ENCODE results near the gene RELL2. TPM values are rescaled to one million over a fixed set of nuclear protein-coding genes. Genes with fewer than 3 reads are reported as not detected.
"Not testable (repeated sequence)": the region's sequence is repeated elsewhere in the genome, so short reads cannot be mapped to it uniquely, and the experiment has no call there.

RELL2 gene, protein sequence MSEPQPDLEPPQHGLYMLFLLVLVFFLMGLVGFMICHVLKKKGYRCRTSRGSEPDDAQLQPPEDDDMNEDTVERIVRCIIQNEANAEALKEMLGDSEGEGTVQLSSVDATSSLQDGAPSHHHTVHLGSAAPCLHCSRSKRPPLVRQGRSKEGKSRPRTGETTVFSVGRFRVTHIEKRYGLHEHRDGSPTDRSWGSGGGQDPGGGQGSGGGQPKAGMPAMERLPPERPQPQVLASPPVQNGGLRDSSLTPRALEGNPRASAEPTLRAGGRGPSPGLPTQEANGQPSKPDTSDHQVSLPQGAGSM
- 10.2 TPM for total RNA-seq

DNA sequence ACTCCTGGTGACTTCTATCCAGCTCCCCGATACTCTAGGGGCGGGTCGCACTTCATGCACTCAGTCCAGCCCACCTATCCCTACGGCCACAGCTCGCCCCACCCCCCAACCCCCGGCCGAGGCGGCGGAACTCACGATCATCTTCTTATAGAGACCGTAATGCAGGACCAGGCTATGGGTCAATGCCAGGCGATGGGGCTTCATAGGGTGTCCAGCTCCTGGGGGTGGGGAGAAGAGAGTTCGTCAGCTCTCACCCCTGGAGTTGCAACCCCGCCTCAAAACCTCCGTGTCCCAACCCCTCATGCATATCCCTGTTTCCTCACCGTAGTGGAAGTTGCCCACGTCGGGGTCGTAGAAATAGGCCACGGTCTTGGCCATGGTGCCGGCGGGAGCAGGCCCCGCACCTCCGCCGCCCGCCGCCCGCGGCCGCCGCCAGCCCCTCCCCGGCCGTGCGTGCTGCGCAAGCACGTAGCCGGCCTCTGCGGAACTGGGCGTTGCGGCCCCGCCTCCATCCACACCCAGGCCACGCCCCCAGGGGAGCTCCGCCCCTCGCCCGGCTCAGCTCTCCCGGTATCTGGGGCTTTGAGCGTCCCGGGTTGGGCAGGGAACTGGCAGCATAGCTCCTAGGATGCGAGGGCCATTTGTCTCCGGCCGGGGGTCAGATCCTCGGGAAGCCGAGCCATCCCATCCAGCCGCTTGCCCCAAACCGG is at the start of gene RELL2, which contains the start of gene HDAC3:
Gene RELL2 (plus strand): TSS at position 585 of the 710 bp plus-strand sequence. CDS start 1,229 bp downstream, outside the sequence.
Gene HDAC3 (minus strand): TSS at position 437 of the 710 bp plus-strand sequence. CDS start 59 bp downstream, at position 378.
- DNase-seq (ENCODE audit: low spot score) = peak; percentile 94

DNA sequence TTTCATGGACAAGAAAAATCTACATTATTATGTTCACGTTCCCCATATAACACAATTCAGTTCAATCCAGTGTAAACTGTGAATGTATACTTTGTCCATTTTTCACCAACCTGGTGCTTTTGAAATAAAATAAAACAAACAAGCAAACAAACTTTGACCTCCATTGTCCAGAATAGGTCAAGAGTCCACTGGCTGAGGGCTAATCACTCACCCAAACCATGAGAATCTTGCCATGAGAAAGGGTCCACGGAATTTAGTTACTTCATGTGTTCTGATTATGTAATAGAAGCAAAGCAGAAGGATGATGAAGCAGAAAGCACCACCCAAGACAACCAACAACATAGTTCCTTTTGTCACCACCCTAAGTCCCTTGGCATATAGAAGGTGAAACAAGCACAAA is 46.7 kb upstream of the RELL2 start:
- DNase-seq (ENCODE audit: low spot score) = no peak

DNA sequence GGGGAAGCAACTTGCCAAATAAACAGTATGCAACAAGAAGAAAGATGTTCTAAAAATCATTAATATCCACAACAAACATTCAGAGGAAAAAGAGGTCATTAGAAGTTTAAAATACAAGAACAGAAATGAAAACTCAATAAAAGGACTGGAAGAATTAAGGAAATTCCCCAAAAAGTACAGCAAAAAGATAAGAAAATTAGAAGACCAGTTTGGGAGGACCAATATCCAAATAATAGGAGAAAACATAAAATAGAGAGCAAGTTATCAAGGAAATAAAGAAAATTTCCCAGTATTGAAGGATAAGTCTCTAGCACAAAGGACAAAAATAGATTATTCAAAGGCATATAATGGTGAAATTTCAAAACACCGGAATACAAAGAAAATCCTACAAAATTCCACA is 39.9 kb upstream of the RELL2 start:
- no peak for DNase-seq (ENCODE audit: low spot score)

DNA sequence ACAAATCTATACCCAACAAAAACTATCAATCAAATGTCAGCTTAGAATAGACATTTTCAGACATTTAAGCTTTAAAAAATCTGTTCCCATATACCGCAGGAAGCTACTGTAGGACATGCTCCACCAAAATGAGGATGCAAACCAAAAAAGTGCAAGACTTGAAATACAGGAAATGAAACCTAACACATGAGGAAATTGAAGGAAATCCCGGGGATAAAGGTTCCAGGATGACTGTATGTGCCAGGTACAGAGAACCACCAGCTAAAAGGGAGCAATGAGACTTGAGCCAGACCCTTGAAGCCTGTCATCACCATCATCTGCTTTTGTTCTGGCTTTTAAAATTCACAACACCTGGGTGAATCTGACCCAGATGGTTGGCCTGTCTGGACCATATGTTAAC is 39.4 kb upstream of the RELL2 start:
- no peak for DNase-seq (ENCODE audit: low spot score)

DNA sequence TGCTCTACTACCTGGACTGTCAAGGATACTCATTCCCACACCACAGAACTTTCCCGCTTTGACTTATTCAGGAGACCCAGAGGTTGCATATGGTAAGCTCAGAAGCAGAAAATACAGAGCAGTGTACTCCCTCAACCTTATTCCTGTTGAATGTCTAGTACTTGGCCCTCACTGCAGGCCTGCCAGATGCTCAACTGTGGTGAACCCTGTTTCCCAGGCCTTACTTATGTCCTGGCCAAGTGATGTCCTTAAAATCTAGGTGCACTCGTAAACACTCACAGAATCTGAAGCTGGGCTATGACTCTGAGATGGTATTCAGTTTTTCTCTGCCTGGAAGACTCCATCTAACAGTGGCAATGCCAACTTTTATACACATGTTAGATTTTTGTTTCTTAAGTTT is 39.0 kb upstream of the RELL2 start:
- no peak for DNase-seq (ENCODE audit: low spot score)

DNA sequence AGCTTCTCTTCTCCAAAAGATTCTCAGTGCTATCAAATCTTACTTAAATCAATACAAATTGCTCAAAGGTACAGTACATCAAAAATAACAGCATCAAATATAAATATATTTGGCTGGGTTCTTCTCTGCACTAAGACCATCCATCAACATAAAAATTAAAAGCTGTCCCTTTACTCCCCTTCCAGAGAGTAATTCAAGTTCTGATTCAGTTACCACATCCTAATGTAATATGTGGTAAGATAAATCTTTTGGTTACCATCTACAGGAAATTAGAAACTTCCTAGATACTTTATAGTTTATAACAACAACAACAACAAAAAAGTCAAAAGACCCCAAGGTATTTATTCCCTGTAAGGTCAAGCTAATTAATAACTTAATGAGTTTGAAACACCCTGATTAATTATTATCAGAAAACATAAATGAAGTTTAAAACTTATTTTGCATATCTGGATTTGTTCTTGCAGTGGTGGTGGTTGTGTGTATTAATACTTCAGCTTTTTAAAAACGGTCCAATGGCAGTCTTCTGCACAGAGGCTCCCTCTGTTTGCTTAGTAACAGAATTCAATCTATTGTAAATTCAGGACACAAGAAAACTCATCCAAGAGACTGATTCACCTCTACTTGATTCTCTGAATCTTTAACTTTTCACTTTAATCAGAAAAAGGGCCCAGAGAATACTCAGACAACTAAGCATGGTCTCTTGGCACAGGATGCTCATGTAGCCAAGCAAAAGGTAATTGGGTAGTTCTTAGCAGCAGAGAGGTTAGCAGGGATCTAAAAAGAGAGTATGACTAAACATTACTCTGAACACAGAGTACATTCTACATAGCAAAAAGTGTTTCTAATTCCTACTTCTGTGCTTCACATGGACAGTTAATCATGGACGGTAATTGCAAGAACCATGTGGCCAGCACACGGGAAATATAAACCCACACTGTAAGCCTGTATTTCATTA is 38.1 kb upstream of the RELL2 start:
- DNase-seq (ENCODE audit: low spot score) = no peak

DNA sequence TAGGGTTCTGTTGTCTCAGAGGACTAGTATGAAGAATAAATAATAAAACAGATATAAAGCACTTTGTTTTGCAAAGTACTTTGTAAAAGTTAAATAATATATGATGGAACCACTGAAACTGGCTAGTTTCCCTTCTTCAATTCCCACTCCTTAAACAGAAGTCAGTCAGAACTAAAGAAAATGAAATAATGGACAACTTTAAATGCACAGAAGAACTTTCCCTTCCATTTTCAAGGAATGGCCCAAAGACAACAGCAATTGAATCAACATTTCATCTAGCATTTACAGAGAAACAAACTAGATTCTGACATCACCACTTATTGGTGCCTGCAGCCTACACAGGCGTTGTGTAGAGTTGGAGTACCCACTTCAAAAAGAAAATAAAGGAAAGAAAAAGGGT is 34.2 kb upstream of the RELL2 start:
- DNase-seq (ENCODE audit: low spot score) = no peak

DNA sequence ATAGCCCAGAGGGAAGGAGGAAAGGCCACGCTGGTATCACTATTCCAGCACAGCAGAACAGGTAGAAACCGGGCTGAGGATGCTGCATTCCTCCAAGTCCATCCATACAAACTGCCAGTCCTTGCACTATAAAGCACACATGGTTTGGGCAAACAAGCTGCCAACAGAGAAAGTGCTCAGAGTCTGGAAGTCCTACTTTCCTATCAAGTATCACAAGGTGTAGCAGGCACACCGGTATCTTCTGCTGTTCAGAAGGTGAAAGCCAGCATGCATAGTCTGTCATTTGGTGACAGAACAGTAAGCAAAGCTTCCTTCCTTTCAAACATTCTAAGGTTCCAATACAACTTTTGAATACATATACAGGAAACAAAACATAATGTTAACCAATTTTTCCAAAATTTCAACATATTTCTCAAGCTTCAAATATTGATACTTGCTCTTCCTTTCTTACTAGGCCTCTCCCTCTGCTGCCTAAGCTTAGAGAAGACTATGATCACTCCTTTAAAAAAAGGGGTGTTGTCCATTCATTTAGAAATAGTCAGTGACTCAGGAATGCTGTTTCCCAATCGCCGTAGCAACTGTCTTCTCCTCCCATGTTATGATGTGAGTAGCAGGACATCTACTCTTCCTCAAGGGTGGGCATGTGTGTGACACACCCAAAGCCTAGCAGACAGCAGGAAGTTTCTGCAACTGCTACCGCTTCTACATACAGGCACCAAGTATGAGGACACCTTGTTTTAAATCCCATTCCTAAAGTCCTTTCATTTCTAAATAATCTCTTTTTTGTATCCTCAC is 32.7 kb upstream of the RELL2 start:
- DNase-seq (ENCODE audit: low spot score) = peak; percentile 48

DNA sequence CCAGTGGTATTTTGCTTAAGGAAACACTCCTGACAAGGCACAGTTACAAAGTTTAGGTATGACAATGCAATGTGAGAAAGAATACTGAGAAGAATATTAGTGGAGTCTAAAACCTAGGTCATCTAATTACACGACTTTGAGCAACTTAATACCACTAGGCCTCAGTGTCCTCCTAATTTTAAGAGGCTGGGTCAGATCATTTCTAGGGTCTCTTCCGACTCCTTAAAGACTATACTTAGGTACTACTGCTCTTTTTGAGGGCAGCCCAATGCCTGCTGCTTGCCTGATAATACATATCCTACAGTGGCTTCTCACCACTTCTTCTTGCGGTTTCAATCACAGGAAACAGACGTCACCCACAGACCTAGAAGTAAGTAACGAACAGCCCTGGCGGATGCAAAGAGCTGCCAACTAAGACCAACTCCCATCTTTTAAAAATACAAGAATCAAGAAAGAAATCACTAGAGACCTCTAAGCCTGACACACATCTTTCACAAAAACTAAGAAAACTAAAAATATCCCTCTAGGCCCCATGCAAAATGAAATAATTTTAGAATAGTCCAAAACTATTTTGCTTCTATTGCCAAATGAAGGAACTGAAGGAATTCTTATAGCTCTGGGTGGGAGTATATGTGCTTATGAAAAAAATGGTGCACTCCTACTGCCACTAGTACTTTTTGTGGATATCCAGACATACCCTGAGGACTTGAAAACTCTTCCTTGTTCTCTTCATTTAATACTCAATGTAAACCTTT is 31.1 kb upstream of the RELL2 start:
- peak; percentile 60 for DNase-seq (ENCODE audit: low spot score)

DNA sequence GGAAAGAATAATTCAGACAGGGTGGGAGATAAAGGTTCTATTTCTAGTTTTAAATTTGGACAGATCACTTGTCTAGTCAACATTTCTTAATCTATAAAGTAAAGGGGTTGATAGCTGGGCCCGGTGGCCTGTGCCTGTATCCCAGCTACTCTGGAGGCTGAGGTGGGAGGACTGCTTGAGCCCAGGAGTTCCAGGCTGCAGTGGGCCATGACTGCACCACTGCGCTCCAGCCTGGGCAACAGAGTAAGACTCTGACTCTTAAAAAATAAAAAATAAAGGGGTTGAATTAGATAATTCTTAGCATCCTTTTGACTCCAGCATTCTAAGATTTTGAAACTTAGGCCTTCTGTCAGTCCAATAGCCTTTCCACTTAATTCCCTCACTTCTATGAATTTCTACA is 28.8 kb upstream of the RELL2 start:
- DNase-seq (ENCODE audit: low spot score) = no peak

DNA sequence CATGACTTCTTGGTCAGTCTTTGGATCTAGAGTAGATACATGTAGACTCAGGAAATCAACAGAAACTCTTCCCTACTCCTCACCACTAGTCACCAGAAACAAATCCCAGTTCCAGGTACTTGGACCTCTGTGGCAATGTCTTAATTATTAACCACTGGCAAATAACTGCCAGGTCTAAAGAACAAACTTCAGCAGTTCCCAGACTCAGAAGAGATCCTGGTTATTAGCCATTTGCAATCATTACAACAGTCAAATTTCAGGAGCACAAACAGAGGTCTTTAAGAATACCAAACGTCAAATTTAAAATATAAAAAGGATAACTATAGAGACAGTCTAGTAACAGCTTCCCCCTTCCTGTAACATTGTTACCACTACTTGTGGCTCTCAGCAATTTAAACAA is 28.2 kb upstream of the RELL2 start:
- DNase-seq (ENCODE audit: low spot score) = no peak

DNA sequence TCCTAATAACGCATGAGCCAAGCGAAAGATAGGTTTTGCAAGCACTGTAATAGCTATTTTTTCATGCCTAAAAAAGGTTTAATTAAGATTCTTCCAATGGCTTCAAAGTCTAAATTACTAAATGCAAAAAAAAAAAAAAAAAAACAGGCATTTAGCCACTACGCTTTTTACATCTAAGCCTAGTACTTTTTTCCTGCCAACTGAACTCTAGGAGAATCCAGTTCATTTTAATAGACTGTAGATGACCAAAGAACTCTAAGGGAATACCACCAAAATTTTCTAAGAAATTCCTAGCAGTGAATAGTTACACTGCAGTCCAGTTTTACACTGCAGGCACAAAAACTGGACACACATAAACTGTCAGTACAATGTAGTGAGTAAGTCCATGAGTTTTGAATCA is 27.8 kb upstream of the RELL2 start:
- no peak for DNase-seq (ENCODE audit: low spot score)

DNA sequence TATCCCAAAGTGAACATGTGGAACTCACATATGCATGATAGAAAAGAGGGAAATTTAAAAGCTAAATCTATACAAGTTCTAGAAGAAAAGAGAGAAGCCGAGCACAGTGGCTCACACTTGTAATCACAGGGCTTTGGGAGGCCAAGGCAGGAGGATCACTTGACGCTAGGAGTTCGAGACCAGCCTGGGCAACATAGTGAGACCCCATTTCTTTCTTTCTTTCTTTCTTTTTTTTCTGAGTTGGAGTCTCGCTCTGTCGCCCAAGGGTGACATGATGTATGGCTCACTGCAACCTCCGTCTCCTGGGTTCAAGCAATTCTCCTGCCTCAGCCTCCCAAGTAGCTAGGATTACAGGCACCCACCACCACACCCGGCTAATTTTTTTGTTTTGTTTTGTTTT is 26.9 kb upstream of the RELL2 start:
- DNase-seq (ENCODE audit: low spot score) = not testable (repeated sequence)

DNA sequence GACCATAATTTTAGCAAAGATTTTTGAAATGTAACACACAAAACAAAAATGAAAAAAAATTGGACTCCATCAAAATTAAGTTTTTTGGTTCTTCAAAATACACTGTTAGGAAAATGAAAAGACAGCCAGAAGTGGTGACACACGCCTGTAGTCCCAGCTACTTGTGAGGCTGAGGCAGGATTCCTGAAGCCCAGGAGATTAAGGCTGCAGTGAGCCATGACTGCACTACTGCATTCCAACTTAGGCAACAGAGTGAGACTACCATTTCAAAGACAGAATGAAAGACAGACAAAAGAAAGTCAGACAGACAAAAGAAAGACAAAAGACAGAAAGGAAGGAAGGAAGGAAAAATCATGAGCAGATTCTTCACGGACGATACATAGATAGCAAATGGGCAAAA is 25.5 kb upstream of the RELL2 start:
- DNase-seq (ENCODE audit: low spot score) = no peak

DNA sequence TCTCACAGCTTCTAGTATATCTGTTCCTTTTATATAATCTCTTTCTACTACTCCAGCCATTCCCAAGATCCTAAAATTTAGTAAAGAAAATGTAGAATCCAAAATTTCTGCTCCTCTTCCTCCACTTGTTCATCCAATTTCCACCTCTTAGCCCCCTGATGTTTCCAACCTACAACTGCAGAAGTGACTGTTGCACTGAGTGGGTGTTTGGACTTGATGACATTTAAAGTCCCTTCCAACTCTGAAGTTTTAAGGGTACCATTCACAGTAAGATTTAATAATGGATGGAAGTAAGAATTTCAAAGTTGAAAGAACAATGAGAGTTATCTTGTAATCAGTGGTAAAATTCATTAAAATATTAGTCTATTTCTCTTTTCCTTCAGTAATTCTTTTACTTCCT is 23.5 kb upstream of the RELL2 start:
- no peak for DNase-seq (ENCODE audit: low spot score)

DNA sequence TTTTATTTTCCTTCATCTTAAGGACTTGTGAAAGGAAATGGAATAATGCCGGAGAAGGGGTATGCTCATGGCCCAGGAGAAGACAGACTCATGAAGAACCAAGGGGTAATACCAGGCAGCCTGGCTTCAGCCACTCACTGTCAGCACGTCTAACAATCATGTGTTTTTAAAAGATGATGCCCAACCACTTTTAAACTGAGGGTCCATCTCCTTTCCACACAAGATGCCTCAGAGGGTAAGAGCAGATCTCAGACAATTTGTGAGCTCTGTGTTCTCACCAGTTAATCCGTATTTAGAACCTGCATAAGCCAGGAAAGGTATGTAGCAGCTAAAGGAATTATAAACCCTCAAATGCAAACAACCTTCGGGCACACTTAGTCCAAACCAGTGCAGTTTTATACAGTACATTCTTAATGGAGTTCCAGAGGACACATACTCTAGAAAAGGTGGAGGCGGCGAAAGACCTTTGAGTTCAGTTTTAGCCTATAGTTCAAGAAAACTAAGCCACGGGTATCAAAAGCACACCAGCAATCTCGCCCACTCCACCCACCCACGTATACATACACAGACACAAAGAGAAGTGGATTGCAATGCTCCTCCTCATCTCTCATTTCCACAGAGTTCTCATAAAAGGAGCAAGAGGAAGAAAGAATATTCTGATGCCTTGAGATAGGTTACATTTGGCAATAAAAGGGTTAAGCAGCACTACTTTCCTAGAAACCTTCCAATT is 20.6 kb upstream of the RELL2 start:
- DNase-seq (ENCODE audit: low spot score) = no peak

DNA sequence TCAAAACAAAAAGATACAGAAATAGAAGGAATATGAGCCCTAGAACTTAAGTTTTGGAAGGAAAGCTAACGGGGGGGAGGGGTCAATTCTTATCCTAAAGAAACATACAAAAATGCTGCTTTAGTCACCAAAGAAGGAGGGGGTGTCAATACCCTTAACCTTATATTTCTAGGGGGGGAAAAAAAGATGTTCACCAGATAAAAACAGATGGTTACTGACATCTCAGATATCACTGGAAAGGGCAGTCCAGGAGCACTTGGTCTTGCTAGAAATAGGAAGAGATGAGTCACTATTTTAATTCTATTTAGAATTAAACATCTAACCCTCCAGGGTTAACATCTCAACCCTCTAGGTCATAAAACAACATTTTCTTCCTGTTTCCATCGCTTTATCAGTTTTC is 19.7 kb upstream of the RELL2 start:
- DNase-seq (ENCODE audit: low spot score) = no peak

DNA sequence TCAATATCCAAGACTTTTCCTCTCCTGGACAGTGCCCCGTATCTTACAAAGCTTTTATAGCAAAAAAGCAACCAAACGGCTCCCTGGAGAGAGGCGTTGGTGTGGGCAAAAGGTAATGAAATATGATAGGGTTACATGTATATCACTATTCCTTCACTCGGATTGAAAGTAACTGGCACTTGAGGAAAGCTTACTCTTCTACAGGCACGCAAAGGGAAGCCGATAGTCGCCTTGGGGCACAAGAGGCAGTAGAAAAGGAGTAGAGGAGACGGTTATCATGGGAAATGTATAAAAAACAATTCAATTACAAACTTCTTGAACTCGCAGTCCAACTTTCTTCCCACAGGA is 19.1 kb upstream of the RELL2 start:
- DNase-seq (ENCODE audit: low spot score) = no peak

DNA sequence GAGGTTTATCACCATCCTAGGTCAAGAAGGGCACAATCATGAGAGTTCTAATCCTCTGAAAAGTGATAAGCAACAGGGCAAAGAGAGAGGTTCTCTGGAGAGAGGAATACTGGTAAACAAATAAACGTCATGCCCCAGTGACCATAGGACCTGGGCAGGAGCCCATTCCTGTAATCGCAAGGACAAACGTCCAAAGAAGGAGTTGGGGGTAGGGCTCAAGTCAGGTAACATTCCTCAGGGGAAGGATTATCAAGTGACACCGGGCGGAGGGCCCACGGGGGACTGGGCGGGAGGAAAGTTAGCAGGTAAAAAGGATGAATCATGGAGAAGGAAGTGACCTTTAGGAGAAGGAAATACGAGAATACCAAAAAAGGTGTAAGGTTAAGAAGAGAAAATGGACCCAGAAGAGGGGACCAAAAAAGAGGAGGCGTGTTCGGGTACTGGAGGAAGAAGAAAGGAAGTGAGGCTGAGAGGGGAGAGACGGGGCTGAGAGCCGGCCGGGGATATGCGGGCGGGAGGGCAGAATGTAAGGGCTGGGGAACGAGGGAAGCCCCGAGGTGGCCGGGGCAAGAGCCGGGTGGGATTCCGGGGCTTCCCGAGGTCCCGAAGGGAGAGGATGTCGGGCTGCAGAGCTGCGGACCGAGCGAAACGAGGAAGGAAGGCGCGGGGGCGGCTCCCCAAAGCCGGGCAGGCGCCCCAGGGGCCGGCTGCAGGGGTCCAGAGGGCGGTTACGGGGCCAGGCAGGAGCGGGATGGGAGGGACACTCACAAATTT is 18.6 kb upstream of the RELL2 start:
- DNase-seq (ENCODE audit: low spot score) = peak; percentile 57
